Upper lobe of left lung (tissue), 4 donors: Measurements from ENCODE around the gene ZNF860.

Experiments used
- CTCF ChIP-seq, 6 experiments: fragments of 450-650 bp in 4 of 6; fragments of 200-600 bp in 2 of 6; sonication (generic) in 2 of 6; IDR thresholded peaks; one replicate each; pipeline ENCODE4 v1.5.1; 2016 to 2019; ENCODE audit warnings: antibody characterized with exemption in 6 of 6
- POLR2A ChIP-seq, 4 donors: fragments of 450-650 bp; IDR thresholded peaks; one replicate each; pipeline ENCODE4 v1.5.1; 2016 to 2017; ENCODE audit warnings: antibody characterized with exemption in 4 of 4, mild to moderate bottlenecking in 2 of 4
- POLR2AphosphoS5 ChIP-seq, 2 donors: sonication (generic); formaldehyde crosslinking; IDR thresholded peaks; one replicate each; pipeline ENCODE4 v1.5.1; 2017; ENCODE audit warnings: antibody characterized with exemption in 2 of 2

DNA sequence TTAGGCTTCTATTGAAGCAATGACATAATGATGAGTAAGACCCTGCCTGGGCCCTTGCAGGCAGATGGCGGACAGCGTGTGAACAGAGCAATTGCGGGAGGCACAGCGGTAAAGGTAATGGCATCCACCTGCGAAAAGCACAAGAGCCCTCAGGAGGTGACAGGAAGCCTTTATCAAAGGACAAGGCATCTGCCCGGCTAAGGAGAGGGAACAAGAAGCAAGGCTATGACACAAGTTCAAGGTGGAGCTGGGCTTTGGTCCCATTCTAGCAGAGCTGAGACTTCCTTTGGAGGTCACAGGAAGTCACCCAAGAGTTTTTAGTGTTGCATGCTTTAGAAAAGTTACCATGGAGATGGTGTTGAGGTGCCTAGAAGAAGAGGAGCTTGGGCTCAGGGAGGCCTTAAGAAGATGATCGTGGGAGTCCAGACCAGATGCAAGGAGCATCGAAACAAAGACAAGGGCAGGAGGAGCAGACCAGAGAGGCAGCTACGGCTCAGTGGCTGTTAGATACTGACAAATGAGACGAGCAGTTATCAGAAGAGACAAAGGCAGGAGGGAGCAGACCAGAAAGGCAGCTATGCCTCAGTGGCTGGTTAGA is 35.0 kb upstream of the ZNF860 start:
- no peak for TF ChIP-seq POLR2A (IDR thresholded peaks at IDR 0.05)
- no peak for TF ChIP-seq CTCF (IDR thresholded peaks at IDR 0.05)
- TF ChIP-seq POLR2AphosphoS5 (IDR thresholded peaks at IDR 0.05) = no peak
